ENCODE results near the gene ZNF2.
A peak's percentile ranks its signal among the peaks of the same experiment; 100 is the strongest.

ZNF2 gene

GRCh38 chr2:95207111-95207961 is 41.7 kb downstream of the ZNF2 start, which contains the start of gene ZNF892:
Gene ZNF892, plus strand, starts transcription at chr2:95207521. Its CDS starts 295 bp downstream, at chr2:95207816.
- DNase-seq = peak; percentile 48 to 71 (median 54)

GRCh38 chr2:95208106-95208505 is 42.5 kb downstream of the ZNF2 start:
- no peak for DNase-seq

- DNase-seq = no peak
Observed at GRCh38 chr2:95215018-95215612, 49.5 kb downstream of the ZNF2 start.

- DNase-seq = no peak
Observed at GRCh38 chr2:95220449-95220848, 54.8 kb downstream of the ZNF2 start.

GRCh38 chr2:95225658-95226057 is 60.0 kb downstream of the ZNF2 start:
- DNase-seq = no peak

- DNase-seq = no peak
Observed at GRCh38 chr2:95231723-95232122, 66.1 kb downstream of the ZNF2 start.

- no peak for DNase-seq
Observed at GRCh38 chr2:95232232-95232631, 66.6 kb downstream of the ZNF2 start.

All from activated naive CD4-positive, alpha-beta T cell (primary cell).